ENCODE data around the gene NEURL2. TPM values are rescaled to one million over a fixed set of nuclear protein-coding genes. Genes with fewer than 3 reads are reported as not detected.

The NEURL2 gene
- total RNA-seq, 1 donor from 2014 or later: 0.24 TPM

DNA sequence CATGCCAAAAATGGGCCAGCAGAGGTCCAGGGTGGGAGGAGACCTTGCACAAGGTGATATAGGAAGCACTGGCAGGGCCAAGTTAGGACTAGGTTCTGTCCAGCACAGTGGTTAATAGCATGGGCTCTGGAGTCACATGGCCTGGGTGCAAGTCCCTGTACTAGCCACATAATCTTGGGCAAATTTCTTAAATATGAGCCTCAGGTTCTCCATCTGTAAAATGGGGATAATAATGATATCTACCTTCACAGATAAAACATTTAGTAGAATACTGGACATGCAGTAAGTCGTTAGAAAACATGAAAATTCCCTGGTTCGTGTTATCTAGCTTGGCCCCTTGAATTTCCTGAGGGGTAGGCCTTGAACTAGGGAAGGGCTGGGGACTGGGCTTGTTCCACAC, 6.3 kb upstream of the NEURL2 start:
- H3K27me3 ChIP-seq: no peaks in the 10 kb centered on the region
- no peaks in the 10 kb centered on the region for H3F3A ChIP-seq (ENCODE audit: low read depth)
- H3K4me1 ChIP-seq: no peaks in the 10 kb centered on the region
- H3K36me3 ChIP-seq: no peaks in the 10 kb centered on the region
- H3K27ac ChIP-seq: no peak overlapping the region
- Mint-ChIP-seq H3K4me3 (no peak overlapping the region), H3K9me3 (no peaks in the 10 kb centered on the region), H3K4me1 (peaks cover 18% of the 10 kb centered on the region), H3K36me3 (peaks cover 12% of the 10 kb centered on the region), H3K27me3 (ENCODE audit: insufficient read depth, low read depth) (peaks cover 10% of the 10 kb centered on the region), H3K27ac (no peak overlapping the region)
- H3K9ac ChIP-seq: no peak overlapping the region
- H4K20me1 ChIP-seq (ENCODE audit: low read depth): no peaks in the 10 kb centered on the region
- H2AFZ ChIP-seq (replicated peaks): no peak overlapping the region
- no peak for DNase-seq (ENCODE audit: low spot score)
- H3K4me2 ChIP-seq: no peak overlapping the region
- H3K4me3 ChIP-seq: no peak overlapping the region
- H3K79me2 ChIP-seq (ENCODE audit: low read depth): no peaks in the 10 kb centered on the region
- no peaks in the 10 kb centered on the region for H3K9me3 ChIP-seq (ENCODE audit: low read depth)
- no peak for TF ChIP-seq CTCF (IDR thresholded peaks at IDR 0.05)
- TF ChIP-seq EZH2phosphoT487 (IDR thresholded peaks at IDR 0.05): no peak
- TF ChIP-seq EZH2 (IDR thresholded peaks at IDR 0.05): no peak

DNA sequence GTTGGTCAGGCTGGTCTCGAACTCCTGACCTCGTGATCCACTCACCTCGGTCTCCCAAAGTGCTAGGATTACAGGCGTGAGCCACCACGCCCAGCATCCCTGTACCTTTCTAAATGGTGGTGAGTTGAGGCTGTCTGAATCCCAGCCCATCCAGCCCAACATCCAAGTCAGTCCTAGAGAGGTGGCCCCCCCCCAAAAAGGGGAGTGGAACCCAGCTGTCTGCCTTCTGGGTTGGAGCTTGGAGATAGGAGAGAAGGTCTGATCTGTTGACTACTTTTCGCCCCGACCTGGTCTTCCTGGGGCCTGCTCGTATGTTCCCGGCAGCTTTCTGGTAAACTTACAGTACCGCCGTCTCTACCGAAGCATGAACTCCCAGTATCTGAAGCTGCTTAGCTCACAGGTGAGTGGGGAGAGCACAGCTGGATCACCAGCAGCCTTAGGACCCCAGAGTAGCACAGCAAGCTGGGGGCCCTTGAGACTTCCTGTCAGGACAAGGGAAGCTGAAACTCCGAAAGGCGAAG, 5.7 kb upstream of the NEURL2 start:
- peaks cover 22% of the 10 kb centered on the region for H3K4me1 Mint-ChIP-seq
- H4K20me1 ChIP-seq (ENCODE audit: low read depth): no peaks in the 10 kb centered on the region
- H3K27ac Mint-ChIP-seq: no peak overlapping the region
- no peak overlapping the region for H3K27ac ChIP-seq
- no peaks in the 10 kb centered on the region for H3K9me3 ChIP-seq (ENCODE audit: low read depth)
- H3K36me3 ChIP-seq: no peaks in the 10 kb centered on the region
- no peak for DNase-seq (ENCODE audit: low spot score)
- H2AFZ ChIP-seq (replicated peaks): no peak overlapping the region
- no peaks in the 10 kb centered on the region for H3K79me2 ChIP-seq (ENCODE audit: low read depth)
- peaks cover 3% of the 10 kb centered on the region for H3K4me1 ChIP-seq
- no peak overlapping the region for H3K4me3 Mint-ChIP-seq
- no peaks in the 10 kb centered on the region for H3K9me3 Mint-ChIP-seq
- H3K27me3 ChIP-seq: no peaks in the 10 kb centered on the region
- H3K36me3 Mint-ChIP-seq: peaks cover 12% of the 10 kb centered on the region
- no peaks in the 10 kb centered on the region for H3F3A ChIP-seq (ENCODE audit: low read depth)
- no peak for TF ChIP-seq EZH2 (IDR thresholded peaks at IDR 0.05)
- TF ChIP-seq CTCF (IDR thresholded peaks at IDR 0.05): no peak
- TF ChIP-seq EZH2phosphoT487 (IDR thresholded peaks at IDR 0.05): no peak
- H3K9ac ChIP-seq: no peak overlapping the region
- H3K4me3 ChIP-seq: no peak overlapping the region
- H3K4me2 ChIP-seq: no peak overlapping the region
- peaks cover 10% of the 10 kb centered on the region for H3K27me3 Mint-ChIP-seq (ENCODE audit: insufficient read depth, low read depth)

DNA sequence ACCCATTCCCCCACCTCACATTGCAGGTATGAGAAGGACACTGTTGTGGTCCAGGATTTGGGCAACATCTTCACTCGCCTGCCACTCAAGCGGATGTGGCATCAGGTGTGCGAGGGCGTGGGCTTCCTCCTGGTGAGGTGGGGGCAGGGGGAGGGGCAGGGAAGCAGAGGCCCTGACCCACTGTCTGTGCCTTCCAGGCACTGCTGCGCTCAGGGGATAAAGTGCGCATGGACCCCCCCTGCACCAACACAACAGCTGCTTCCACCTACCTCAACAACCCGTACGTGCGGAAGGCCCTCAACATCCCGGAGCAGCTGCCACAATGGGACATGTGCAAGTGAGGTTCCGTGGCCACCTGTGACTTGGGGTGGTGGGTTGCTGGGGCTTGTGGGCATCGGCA, 3.8 kb upstream of the NEURL2 start:
- H3K4me1 ChIP-seq: peaks cover 10% of the 10 kb centered on the region
- peaks cover 10% of the 10 kb centered on the region for H3K27me3 Mint-ChIP-seq (ENCODE audit: insufficient read depth, low read depth)
- no peaks in the 10 kb centered on the region for H3K36me3 ChIP-seq
- peaks cover 2% of the 10 kb centered on the region for H3F3A ChIP-seq (ENCODE audit: low read depth)
- no peak overlapping the region for H3K4me3 ChIP-seq
- no peak overlapping the region for H3K27ac ChIP-seq
- H3K36me3 Mint-ChIP-seq: peaks cover 12% of the 10 kb centered on the region
- no peak overlapping the region for H3K27ac Mint-ChIP-seq
- peaks cover 29% of the 10 kb centered on the region for H3K4me1 Mint-ChIP-seq
- TF ChIP-seq CTCF (IDR thresholded peaks at IDR 0.05) (no peak), EZH2 (IDR thresholded peaks at IDR 0.05) (no peak), EZH2phosphoT487 (IDR thresholded peaks at IDR 0.05) (no peak)
- H3K79me2 ChIP-seq (ENCODE audit: low read depth): no peaks in the 10 kb centered on the region
- H3K4me3 Mint-ChIP-seq: no peak overlapping the region
- H3K9me3 ChIP-seq (ENCODE audit: low read depth): no peaks in the 10 kb centered on the region
- H3K27me3 ChIP-seq: peaks cover 9% of the 10 kb centered on the region
- no peaks in the 10 kb centered on the region for H4K20me1 ChIP-seq (ENCODE audit: low read depth)
- no peaks in the 10 kb centered on the region for H3K9me3 Mint-ChIP-seq
- no peak overlapping the region for H3K9ac ChIP-seq
- H2AFZ ChIP-seq (replicated peaks): no peak overlapping the region
- DNase-seq (ENCODE audit: low spot score): no peak
- H3K4me2 ChIP-seq: no peak overlapping the region
